ENCODE measurements around the gene MRPL46. TPM values are rescaled to one million over a fixed set of nuclear protein-coding genes. Genes with fewer than 3 reads are reported as not detected.

Gene MRPL46
- total RNA-seq, 3 donors from 2014 or later: 19.0 to 25.0 (median 20.8) TPM

DNA sequence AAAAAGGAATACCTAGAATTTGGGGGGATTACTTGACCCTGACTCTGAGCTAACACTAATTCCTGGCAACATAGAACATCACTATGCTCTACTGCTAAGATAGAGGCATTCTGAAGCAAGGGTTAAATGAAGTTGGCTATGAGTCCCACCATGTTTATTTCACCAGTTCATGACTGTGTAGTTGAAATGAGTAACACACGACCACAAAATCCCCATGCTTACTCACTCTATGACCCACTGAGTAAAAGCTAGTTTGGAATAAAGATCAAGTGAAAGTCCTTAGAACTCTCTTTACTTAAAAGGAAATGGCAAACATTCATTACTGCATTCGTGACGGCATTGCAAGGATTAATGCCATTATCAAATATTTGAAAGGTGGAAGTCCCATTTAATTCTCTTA is 47.4 kb downstream of the MRPL46 start:
- intact Hi-C loops (cut with DNase I; ENCODE audit: low total_unique reads): no loop called here
- TF ChIP-seq, protein P1, sequence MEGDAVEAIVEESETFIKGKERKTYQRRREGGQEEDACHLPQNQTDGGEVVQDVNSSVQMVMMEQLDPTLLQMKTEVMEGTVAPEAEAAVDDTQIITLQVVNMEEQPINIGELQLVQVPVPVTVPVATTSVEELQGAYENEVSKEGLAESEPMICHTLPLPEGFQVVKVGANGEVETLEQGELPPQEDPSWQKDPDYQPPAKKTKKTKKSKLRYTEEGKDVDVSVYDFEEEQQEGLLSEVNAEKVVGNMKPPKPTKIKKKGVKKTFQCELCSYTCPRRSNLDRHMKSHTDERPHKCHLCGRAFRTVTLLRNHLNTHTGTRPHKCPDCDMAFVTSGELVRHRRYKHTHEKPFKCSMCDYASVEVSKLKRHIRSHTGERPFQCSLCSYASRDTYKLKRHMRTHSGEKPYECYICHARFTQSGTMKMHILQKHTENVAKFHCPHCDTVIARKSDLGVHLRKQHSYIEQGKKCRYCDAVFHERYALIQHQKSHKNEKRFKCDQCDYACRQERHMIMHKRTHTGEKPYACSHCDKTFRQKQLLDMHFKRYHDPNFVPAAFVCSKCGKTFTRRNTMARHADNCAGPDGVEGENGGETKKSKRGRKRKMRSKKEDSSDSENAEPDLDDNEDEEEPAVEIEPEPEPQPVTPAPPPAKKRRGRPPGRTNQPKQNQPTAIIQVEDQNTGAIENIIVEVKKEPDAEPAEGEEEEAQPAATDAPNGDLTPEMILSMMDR (IDR thresholded peaks at IDR 0.05): no peak
- TF ChIP-seq POLR2A (IDR thresholded peaks at IDR 0.05) (no peak), POLR2AphosphoS5 (IDR thresholded peaks at IDR 0.05) (no peak)
- Histone ChIP-seq H3K36me3 (no peaks in the 10 kb centered on the region), H3K9me3 (no peaks in the 10 kb centered on the region), H3K4me1 (no peaks in the 10 kb centered on the region), H3K27ac (no peak overlapping the region), H3K4me3 (no peak overlapping the region), H3K27me3 (peaks cover 0 to 5% of the 10 kb centered on the region in 2 donors)
- no peak for DNase-seq (ENCODE audit: low spot score in 2 of 2)

Other genes starting within 250 kb of the MRPL46 start
- gene NTRK3, start 210.6 kb downstream of the MRPL46 start, total RNA-seq: 10 to 100 TPM in 2 of 3 donors, 1 to 10 TPM in 1; 1.9 to 23.6 (median 13.8) TPM
- 10 to 100 TPM; 23.4 to 26.7 (median 25.6) TPM for gene MRPS11, start 320 bp upstream of the MRPL46 start, total RNA-seq
- gene DET1, start 79.3 kb upstream of the MRPL46 start, total RNA-seq: 10 to 100 TPM in 2 of 3 donors, 1 to 10 TPM in 1; 7.2 to 19.6 (median 12.1) TPM
- gene AEN, start 154.0 kb upstream of the MRPL46 start, total RNA-seq: 10 to 100 TPM; 11.7 to 21.6 (median 18.1) TPM
- gene ISG20, start 171.6 kb upstream of the MRPL46 start, total RNA-seq: 10 to 100 TPM in 2 of 3 donors, 1 to 10 TPM in 1; 7.4 to 34.4 (median 18.6) TPM

All from breast epithelium (tissue), 4 donors.